ENCODE measurements around the gene CD300A.
"Not testable (repeated sequence)": the region's sequence is repeated elsewhere in the genome, so short reads cannot be mapped to it uniquely, and the experiment has no call there.

Gene CD300A

GRCh38 chr17:74480290-74480689 is 13.9 kb downstream of the CD300A start:
- no peak for DNase-seq (ENCODE audit: low spot score)

- DNase-seq (ENCODE audit: low spot score) = no peak
Measured at GRCh38 chr17:74481621-74482020, 15.2 kb downstream of the CD300A start.

GRCh38 chr17:74484066-74484465 is 17.6 kb downstream of the CD300A start:
- no peak for DNase-seq (ENCODE audit: low spot score)

- no peak for DNase-seq (ENCODE audit: low spot score)
Measured at GRCh38 chr17:74485022-74485743, 18.7 kb downstream of the CD300A start.

- peak; percentile 0 for DNase-seq (ENCODE audit: low spot score)
Measured at GRCh38 chr17:74485841-74486240, 19.4 kb downstream of the CD300A start.

DNA sequence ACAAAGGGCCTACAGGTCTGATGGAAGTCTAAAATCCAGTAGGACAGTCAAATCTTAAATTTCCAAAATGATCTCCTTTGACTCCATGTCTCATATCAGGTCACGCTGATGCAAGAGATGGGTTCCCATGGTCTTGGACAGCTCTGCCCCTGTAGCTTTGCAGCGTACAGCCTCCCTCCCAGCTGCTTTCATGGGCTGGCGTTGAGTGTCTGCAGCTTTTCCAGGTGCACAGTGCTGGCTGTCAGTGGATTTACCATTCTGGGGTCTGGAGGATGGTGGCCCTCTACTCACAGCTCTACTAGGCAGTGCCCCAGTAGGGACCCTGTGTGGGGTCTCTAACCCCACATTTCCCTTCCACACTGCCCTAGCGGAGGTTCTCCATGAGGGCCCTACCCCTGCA is 21.8 kb downstream of the CD300A start:
- not testable (repeated sequence) for DNase-seq (ENCODE audit: low spot score)

DNA sequence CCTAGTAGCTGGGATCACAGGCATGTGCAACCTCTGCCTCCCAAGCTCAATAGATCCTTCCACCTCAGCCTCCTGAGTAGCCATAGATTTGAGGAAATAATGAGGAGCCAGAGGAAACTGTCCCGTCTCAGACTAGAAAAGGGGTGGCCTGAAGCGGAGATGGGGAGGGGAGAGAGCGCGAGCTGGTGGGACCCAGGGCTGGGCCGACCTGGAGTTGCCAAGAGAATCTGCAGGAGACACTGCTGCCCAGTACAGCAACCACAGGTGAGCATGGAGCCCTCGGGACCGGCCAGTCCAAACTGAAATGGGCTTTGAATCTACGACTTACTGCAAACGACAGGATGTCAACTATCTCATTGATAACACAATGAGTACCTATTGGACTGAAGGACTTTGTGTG is 24.3 kb downstream of the CD300A start:
- DNase-seq (ENCODE audit: low spot score) = peak; percentile 0

DNA sequence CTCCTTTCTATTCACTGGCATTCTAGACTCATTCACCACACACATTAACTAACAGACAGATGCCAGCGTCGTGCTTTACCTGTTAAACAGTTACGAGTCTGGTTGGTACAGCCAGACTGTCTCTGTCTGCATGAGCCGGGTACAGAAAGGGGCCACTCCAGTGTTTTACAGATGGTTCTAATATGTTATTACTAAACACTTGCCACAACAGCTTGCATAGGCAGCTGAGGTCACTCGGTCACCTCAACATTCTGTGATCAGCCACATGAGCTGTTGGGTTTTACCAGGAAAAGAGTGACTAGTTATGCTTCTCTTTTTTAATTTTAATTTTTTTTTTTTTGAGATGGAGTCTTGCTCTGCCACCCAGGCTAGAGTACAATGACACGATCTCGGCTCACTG is 25.2 kb downstream of the CD300A start:
- peak; percentile 1 for DNase-seq (ENCODE audit: low spot score)

DNA sequence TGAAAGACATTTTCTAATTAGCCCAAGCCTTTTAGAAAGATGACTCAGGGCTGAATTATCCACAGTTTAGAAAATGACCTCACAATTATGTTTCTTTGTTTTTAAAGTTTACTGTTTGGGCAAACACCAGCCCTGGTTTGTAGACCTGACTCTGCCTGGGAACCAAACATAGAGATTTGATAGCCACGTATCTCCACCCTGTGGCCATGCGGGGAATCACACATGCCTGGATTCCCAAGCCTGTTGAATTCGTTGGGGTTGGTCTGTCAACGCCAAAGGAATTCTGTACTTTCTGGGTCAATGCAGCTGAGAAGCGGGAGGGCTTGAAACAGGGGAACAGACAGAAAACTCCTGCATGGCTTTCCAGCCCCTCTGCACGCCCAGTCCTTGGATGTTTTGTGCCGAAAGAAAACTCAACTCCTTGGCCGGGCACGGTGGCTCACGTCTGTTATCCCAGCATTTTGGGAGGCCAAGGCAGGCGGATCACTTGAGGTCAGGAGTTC is 26.9 kb downstream of the CD300A start:
- peak; percentile 83 for DNase-seq (ENCODE audit: low spot score)

GRCh38 chr17:74497471-74497870 is 31.0 kb downstream of the CD300A start:
- DNase-seq (ENCODE audit: low spot score) = peak; percentile 0

DNA sequence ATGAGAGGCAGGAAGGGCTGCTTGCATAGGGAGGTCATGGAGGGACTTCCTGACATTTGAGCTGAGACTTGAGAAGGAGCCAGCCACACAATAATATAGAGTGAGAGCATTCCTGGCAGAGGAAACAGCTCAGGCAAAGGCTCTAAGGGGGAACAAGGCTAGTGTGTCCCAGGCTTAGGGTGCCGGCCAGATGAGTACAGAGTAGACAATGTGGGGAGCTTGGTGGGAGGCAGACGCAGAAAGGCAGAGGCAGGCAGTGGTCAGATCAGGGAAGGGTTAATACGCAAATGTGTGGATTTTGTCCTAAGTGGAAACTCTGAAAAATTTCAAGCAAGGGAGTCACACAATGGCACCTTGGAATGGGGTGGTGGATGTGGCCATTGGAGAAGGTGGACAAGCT is 33.6 kb downstream of the CD300A start:
- no peak for DNase-seq (ENCODE audit: low spot score)

DNA sequence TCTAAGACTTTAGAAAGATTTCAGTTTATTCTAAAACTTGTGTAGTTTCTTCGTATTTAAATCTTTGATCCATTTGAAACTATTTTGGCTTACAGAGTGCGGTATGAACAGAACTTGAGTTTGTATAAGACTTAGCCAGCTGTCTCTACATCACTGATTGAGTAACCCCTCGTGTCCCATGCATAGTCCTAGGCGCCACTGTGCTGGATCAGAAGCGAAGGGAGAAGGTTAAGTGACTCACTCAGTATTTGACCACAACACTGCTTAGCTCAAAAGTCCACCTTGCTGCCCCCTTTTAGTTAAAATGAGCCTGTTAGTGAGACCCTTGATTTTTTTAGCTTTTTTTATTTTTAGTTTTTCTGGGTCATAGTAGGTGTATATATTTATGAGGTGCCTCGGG is 36.4 kb downstream of the CD300A start:
- no peak for DNase-seq (ENCODE audit: low spot score)

DNA sequence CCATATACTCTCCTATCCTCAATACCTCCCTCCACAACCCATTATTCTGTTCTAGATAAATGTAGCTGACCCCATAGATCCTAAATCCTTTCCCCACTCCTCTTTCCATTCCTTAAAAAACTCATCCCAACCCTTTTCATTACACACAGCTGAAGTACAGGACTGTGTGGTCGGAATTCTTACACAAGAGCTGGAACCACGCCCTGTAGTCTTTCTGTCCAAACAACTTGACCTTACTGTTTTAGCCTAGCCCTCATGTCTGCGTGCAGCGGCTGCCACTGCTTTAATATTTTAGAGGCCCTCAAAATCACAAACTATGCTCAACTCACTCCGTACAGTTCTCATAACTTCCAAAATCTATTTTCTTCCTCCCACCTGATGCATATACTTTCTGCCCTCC is 37.5 kb downstream of the CD300A start:
- DNase-seq (ENCODE audit: low spot score) = not testable (repeated sequence)

DNA sequence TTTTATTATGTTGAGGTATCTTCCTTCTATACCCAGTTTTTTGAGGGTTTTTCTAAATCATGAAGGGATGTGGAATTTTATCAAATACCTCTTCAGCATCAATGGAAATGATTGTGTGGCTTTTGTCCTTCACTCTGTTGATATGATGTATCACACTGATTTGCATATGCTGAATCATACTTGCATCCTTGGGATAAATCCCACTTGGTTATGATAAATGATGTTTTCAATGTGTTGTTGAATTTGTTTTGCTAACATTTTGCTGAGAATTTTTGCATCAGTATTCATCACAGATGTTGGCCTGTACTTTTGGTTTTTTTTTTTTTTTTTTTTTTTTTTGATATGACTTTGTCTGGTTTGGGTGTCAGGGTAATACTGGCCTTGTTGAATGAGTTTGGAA is 41.7 kb downstream of the CD300A start:
- DNase-seq (ENCODE audit: low spot score) = no peak

DNA sequence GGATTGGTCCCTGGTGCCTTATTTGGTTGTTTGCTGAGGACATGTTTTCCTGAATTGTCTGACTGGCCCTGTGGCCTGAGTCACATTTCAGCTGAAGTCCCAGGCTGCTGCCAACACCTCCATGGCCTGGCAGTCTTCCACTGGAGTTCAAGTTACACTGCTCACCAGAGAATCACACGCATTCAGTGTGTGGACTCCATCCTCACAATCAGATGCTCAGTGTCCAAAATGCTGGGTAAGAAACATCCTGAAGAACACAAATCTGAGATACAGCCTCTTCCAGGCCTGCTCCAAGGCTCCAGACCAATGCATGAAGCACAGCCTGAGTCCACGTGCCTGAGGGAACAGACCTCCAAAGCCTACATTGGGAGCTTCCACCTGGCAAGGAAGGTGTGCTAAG is 45.6 kb downstream of the CD300A start:
- no peak for DNase-seq (ENCODE audit: low spot score)

DNA sequence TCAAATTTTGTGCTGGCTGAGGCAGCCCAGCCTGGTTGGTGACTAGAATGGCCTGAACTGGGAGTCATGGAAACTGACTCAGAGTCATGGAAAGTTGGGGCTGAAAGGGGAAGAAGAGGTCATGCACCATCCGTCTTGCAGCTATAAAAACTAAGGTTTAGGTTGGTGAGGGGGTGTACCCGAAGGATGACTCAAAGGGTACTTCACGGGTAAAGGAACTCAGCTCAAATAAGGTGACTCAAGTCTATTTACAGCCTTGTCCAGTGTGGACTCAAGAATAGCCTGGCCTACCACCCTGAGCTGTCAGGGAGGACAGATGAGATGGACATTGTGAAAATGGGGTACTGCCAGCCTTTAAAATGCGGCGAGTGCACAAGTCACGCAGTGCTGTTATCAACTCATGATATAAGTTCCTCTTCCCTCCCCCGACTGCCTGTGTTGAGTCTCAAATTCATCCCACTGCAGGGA is 46.2 kb downstream of the CD300A start:
- DNase-seq (ENCODE audit: low spot score) = no peak

GRCh38 chr17:74513987-74514631 is 47.7 kb downstream of the CD300A start:
- peak; percentile 17 for DNase-seq (ENCODE audit: low spot score)

GRCh38 chr17:74514632-74515334 is 48.3 kb downstream of the CD300A start:
- peak; percentile 8 for DNase-seq (ENCODE audit: low spot score)

- no peak for DNase-seq (ENCODE audit: low spot score)
Measured at GRCh38 chr17:74515941-74516340, 49.5 kb downstream of the CD300A start.

DNA sequence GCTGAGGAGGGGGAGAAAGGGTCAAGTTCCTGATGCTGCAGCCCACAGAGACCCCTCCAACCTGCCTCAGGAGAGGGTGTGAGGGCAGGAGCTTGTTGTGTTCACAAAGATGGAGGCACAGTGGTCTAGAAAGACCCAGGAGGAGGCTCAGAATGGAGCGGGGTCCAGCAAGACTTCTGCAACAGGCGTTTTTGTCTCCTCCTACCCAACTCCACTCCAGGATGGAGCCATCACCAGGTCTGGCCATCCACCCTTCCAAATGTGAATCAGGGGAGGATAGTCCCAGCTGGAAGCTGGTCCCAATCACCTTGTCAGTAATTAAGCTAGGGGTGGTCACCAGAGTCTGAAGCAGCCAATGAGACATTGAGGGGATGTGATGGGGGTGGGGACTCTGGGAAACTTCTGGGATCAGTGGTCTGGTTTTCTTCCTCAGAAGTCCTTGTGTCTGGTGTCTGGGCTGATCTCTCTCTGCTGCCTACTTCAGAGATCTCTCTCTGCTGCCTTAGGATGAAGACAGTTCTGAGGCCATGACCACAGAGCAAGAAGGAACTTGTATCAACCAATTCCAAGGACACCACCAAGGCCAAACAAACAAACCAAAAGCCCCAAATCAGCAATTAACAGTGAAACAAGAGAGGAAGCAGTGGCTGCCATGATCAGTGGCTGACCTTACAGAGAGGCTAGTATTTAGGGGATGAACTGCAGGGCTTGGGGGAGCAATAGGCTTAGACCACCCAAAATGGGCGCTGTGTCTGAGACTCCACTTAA is 50.3 kb downstream of the CD300A start:
- DNase-seq (ENCODE audit: low spot score) = no peak

GRCh38 chr17:74518413-74518981 is 52.1 kb downstream of the CD300A start:
- not testable (repeated sequence) for DNase-seq (ENCODE audit: low spot score)

DNA sequence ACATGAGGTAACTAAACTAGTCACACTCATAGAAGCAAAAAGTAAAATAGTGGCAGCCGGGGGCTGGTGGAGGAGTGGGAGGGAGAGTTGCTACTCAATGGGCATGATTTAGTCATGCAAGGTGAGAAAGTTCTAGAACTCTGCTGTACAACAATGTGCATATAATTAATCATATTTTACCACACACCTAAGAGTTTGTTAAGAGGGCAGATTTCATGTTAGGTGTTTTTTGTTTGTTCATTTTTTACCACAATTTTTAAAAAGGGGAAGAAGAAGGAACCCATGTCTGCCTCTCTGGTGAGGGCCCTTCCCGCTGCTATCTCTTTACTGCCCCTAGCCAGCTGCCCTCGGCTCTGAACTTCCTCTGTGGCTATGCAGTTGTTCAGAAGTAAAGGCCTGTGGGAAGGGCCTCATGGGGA is 53.6 kb downstream of the CD300A start:
- DNase-seq (ENCODE audit: low spot score) = peak; percentile 0

Measured in GM03348 (cell line).